ENCODE measurements around the gene COL9A2. TPM values are rescaled to one million over a fixed set of nuclear protein-coding genes. Genes with fewer than 3 reads are reported as not detected.

Gene COL9A2
- total RNA-seq, 1 donor from 2014 or later, result 3.8 TPM

- no peak for ATAC-seq
- H3K4me3 ChIP-seq, result no peak overlapping the region
- H3K9me3 ChIP-seq, result no peaks in the 10 kb centered on the region
- H3K27ac ChIP-seq, result no peak overlapping the region
- peaks cover 18% of the 10 kb centered on the region for H3K4me1 ChIP-seq
- intact Hi-C loops (cut with DNase I), result loop anchor here (10.0 kb wide), 1 partner anchor 169 kb away; no protein-coding TSS in a partner anchor
- DNase-seq, result no peak
- H3K36me3 ChIP-seq, result no peaks in the 10 kb centered on the region
- no peak for TF ChIP-seq CTCF (IDR thresholded peaks at IDR 0.05)
- H3K27me3 ChIP-seq, result peaks cover 23% of the 10 kb centered on the region
Measured at GRCh38 chr1:40313329-40313957, 3.6 kb downstream of the COL9A2 start.

- ATAC-seq (peak; percentile 57), DNase-seq (no peak)
- no peaks in the 10 kb centered on the region for H3K9me3 ChIP-seq
- H3K27ac ChIP-seq, result peak overlapping the region; percentile 17
- intact Hi-C loops (cut with DNase I), result loop anchor here (10.0 kb wide), 1 partner anchor 168 kb away; no protein-coding TSS in a partner anchor
- no peak overlapping the region for H3K4me3 ChIP-seq
- H3K36me3 ChIP-seq, result no peaks in the 10 kb centered on the region
- no peak for TF ChIP-seq CTCF (IDR thresholded peaks at IDR 0.05)
- H3K4me1 ChIP-seq, result peaks cover 18% of the 10 kb centered on the region
- peaks cover 19% of the 10 kb centered on the region for H3K27me3 ChIP-seq
Measured at GRCh38 chr1:40312238-40313205, 4.6 kb downstream of the COL9A2 start.

- no peak for TF ChIP-seq CTCF (IDR thresholded peaks at IDR 0.05)
- H3K27me3 ChIP-seq, result peaks cover 10% of the 10 kb centered on the region
- DNase-seq (no peak), ATAC-seq (no peak)
- peaks cover 11% of the 10 kb centered on the region for H3K4me1 ChIP-seq
- intact Hi-C loops (cut with DNase I), result loop anchor here (10.0 kb wide), 1 partner anchor 167 kb away; no protein-coding TSS in a partner anchor
- H3K9me3 ChIP-seq, result no peaks in the 10 kb centered on the region
- no peaks in the 10 kb centered on the region for H3K36me3 ChIP-seq
- no peak overlapping the region for H3K4me3 ChIP-seq
- H3K27ac ChIP-seq, result no peak overlapping the region
Measured at GRCh38 chr1:40311692-40312091, 5.4 kb downstream of the COL9A2 start.

GRCh38 chr1:40310983-40311642 is 6.0 kb downstream of the COL9A2 start:
- Histone ChIP-seq H3K36me3 (no peaks in the 10 kb centered on the region), H3K27me3 (peaks cover 5% of the 10 kb centered on the region), H3K4me1 (peaks cover 7% of the 10 kb centered on the region), H3K4me3 (no peak overlapping the region), H3K9me3 (no peaks in the 10 kb centered on the region), H3K27ac (no peak overlapping the region)
- no peak for TF ChIP-seq CTCF (IDR thresholded peaks at IDR 0.05)
- intact Hi-C loops (cut with DNase I), result loop anchor here (10.0 kb wide), 1 partner anchor 166 kb away; no protein-coding TSS in a partner anchor
- no peak for DNase-seq
- ATAC-seq, result no peak

GRCh38 chr1:40310129-40310461 is 7.0 kb downstream of the COL9A2 start:
- TF ChIP-seq CTCF (IDR thresholded peaks at IDR 0.05), result no peak
- no peaks in the 10 kb centered on the region for H3K36me3 ChIP-seq
- intact Hi-C loops (cut with DNase I), result loop anchor here (10.0 kb wide), 1 partner anchor 165 kb away; no protein-coding TSS in a partner anchor

More at GRCh38 chr1:40310129-40310461, 7.0 kb downstream of the COL9A2 start:
- Histone ChIP-seq H3K9me3 (no peaks in the 10 kb centered on the region), H3K4me3 (no peak overlapping the region), H3K27me3 (no peaks in the 10 kb centered on the region), H3K4me1 (peaks cover 7% of the 10 kb centered on the region), H3K27ac (no peak overlapping the region)
- ATAC-seq (no peak), DNase-seq (no peak)

All from upper lobe of right lung (tissue), 1 donor.